Activated T-helper 9 cell treated with anti-CD3 and anti-CD28 coated beads, Interleukin-2, amount 50 U/mL, for 16 hours (primary cell): ENCODE data around the gene PLEKHD1.
"Not testable (repeated sequence)": the region's sequence is repeated elsewhere in the genome, so short reads cannot be mapped to it uniquely, and the experiment has no call there.

Source experiments
- DNase-seq: peaks from one replicate; pipeline ENCODE4 v3.0.0-alpha.2; 2020; ENCODE audit warnings: low read depth

The PLEKHD1 gene

DNA sequence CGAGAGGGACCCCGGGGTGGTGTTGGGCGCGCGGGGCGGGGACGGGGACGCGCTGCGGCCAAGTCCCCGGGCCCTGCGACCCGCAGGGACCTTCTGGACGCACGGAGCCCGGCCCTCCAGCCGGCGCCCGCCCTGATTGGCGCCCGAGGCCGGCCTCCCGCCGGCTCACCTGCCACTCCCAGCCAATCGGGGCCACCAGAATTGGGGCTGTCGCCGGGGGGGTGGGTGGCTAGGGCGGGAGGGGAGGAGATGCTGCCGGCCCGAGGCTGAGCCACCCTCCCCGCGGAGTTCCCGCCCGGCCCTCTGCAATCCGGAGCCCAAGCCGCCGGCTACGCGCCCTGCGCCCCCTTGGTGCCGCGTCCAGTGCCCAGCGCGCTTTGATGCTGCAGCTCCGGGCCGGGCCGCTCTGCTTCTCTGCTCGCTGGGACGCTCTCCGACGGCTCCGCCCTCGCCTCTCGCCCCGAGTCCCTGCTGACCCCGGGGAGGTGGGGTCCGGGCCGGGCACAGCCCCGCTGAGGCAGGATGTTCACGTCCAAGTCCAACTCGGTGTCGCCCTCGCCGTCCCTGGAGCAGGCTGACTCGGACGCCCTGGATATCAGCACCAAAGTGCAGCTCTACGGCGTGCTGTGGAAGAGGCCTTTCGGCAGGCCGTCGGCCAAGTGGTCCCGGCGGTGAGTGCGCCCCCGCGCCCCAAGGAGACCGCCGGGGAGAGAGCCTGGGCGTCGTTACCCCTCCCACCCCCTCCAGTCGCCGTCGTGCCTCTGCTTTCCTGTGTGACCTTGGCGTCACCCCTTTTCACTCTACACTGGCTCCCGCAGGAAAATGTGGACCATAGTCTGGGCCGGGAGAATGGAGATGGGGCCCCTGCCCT lies at the start of gene PLEKHD1:
PLEKHD1 (plus strand) TSS at position 285 of the 871 bp plus-strand sequence; CDS start at position 523, 238 bp downstream.
- no peak for DNase-seq

GRCh38 chr14:69439521-69440270 lies 44.8 kb upstream of the PLEKHD1 start:
- no peak for DNase-seq

DNA sequence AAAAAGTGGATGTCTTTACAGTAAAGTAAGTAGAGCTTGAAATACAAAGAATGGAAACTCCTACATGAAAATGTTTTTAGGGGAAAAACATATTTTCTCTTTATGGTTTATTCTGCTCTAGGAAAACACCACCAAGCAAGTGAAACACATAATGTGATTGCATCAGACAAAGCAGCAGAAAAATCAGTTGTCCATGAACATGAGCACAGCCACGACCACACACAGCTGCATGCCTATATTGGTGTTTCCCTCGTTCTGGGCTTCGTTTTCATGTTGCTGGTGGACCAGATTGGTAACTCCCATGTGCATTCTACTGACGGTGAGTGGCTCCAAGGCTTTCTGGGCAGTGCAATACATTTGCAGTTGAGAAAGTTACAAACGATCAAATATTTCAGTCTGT lies 42.6 kb upstream of the PLEKHD1 start:
- DNase-seq, result no peak

DNA sequence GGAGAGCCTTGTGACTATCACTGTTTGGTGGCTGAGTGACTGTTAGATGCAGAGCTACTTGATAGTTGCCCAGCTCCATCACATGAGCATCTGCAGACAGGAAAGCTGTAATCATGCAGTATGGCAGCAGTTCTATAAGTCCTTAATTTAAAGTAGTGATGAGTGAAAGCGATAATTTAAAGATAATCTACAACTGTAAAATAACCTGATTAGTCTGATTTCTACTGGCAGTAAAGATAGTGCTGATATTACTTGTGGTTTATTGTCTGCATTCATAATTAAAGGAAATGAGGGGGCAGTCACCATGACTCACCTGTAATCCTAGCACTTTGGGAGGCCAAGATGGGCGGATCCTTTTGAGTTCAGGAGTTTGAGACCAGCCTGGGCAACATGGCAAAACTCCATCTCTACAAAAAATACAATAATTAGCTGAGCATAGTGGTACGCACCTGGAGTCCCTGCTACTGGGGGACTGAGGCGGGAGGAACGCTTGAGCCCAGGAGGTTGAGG lies 41.2 kb upstream of the PLEKHD1 start:
- DNase-seq, result no peak

DNA sequence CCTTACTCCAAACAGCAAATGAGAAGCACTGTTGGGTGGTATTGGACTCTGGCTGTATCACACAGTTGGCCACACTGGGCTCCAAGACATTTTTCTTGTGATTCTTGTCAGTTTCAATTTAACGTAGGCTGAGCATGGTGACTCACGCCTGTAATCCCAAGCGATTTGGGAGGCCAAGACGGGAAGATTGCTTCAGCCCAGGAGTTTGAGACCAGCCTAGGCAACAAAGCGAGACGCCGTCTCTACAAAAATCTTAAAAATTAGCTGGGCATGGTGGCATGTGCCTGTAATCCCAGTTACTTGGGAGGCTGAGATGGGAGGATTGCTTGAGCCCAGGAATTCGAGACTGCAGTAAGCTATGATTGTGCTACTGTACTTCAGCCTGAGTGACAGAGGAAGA lies 35.3 kb upstream of the PLEKHD1 start:
- DNase-seq, result no peak

DNA sequence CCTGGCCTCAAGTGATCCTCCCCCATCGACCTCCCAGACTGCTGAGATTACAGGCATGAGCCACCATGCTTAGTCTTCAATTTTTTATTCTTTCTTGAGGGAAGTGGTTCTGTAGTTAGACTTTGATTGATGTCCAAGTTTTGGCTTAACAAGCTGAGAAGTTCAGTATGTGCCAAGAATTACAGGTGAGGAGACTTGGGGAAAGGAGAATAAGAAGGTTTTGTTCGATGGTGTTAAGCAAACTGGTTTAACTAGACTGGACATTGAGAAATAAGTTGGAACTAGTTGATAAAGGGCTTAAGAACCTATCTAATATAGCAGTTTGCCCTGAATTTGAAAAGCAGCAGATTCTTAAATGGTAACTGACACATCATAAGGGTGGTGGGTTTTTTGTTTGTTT lies 32.6 kb upstream of the PLEKHD1 start:
- no peak for DNase-seq

DNA sequence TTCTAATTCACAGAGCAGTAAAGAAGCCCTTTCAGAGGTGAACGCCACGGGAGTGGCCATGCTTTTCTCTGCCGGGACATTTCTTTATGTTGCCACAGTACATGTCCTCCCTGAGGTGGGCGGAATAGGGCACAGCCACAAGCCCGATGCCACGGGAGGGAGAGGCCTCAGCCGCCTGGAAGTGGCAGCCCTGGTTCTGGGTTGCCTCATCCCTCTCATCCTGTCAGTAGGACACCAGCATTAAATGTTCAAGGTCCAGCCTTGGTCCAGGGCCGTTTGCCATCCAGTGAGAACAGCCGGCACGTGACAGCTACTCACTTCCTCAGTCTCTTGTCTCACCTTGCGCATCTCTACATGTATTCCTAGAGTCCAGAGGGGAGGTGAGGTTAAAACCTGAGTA lies 26.2 kb upstream of the PLEKHD1 start:
- no peak for DNase-seq

DNA sequence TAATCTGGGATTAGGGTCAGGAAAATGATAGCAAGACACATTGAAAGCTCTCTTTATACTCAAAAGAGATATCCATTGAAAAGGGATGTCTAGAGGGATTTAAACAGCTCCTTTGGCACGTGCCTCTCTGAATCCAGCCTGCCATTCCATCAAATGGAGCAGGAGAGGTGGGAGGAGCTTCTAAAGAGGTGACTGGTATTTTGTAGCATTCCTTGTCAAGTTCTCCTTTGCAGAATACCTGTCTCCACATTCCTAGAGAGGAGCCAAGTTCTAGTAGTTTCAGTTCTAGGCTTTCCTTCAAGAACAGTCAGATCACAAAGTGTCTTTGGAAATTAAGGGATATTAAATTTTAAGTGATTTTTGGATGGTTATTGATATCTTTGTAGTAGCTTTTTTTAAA lies 25.4 kb upstream of the PLEKHD1 start:
- DNase-seq, result no peak

- peak; percentile 6 for DNase-seq
Observed at GRCh38 chr14:69460093-69460701, 24.3 kb upstream of the PLEKHD1 start.

- DNase-seq, result no peak
Observed at GRCh38 chr14:69464379-69464778, 20.1 kb upstream of the PLEKHD1 start.

DNA sequence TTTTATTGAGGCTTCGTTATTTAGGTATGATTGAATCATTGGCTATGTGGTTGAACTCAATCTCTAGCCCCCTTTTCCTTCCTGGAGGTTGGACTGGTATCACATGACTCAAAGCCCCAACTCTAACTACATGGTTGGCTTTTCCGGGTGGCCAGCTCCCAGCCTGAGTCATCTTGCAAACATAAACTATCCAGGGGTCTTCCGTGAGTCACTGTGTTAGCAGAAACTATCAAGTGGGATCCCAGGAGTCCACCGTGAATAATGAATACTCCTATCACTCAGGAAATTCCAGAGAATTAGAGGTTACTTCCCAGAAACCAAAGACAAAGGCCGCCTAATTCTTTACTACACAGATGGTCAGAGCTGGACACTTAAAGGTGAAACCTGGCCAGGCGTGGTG lies 19.7 kb upstream of the PLEKHD1 start:
- DNase-seq, result no peak

DNA sequence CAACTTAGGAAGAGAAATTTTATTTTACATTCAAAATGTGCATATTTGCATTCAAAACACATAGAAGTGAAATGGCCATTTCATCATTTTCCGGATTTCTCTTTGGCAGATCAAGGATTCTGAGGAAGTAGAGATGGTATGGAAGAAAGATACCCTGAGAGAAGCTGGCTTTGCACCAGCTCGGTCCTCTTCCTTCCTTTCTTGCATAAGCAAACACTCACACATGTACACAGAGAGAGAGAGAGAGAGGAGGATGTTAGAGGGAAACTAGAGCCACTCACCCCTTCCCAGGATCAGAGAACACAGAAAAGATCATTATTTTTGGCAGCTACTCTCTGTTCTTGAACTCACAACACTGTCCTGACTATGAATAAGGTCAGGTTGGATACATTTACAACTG lies 15.6 kb upstream of the PLEKHD1 start:
- no peak for DNase-seq

DNA sequence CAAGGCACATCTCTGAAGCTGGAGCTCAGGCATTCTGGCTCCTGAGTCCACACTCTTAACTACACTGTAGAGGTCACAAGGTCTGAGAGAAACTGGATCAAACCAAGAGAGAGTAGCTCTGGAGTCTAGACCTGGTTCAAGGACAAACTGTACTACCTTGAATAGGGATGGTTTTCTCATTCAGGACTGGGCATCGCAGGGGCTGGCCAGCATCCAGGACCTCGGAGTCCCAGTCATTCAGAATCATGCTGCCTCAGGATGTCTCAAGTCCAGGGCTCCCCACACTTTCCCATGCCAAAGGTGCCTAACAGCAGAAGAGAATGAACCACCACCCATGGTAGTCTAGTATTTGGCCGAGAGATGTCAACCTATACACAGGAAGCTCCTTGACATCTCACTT lies 13.1 kb upstream of the PLEKHD1 start:
- no peak for DNase-seq

DNA sequence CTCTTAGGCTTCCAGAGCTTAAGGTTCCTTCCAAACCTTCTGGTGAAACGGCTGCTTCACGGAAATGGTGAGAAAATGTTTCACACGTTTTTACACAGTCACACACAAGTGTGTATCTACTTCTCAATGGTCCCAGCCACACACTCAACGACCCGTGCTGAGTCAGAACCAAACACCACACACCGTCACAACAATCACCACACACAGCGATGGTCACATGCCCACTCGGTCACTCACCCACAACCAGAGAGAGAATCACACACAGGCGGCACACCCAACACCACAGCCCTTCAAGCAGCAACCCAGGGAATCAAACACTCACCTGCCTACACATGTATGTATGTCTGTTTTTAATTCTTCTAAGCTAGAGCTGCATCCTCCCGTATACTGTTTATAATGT lies 12.6 kb upstream of the PLEKHD1 start:
- DNase-seq, result no peak

DNA sequence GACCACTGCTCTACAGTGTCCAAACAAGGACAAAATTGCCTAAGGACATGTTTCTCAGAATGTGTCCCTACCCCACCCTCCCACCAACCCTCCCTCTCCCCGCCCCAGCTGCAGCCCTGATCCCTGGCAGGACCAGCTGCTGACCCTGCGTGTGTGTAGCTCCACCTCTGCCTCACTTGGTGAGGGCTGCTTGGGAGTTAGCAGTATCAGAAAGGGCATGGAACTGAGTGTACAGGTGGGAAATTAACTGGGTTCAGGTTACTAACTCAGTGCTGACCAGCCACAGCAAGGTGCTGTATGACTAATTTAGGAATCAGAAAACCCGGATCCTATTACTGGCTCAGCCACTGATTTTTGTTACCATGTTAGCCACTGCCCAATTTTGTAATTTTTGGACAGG lies 11.3 kb upstream of the PLEKHD1 start:
- no peak for DNase-seq

- DNase-seq, result no peak
Observed at GRCh38 chr14:69473946-69474345, 10.6 kb upstream of the PLEKHD1 start.

DNA sequence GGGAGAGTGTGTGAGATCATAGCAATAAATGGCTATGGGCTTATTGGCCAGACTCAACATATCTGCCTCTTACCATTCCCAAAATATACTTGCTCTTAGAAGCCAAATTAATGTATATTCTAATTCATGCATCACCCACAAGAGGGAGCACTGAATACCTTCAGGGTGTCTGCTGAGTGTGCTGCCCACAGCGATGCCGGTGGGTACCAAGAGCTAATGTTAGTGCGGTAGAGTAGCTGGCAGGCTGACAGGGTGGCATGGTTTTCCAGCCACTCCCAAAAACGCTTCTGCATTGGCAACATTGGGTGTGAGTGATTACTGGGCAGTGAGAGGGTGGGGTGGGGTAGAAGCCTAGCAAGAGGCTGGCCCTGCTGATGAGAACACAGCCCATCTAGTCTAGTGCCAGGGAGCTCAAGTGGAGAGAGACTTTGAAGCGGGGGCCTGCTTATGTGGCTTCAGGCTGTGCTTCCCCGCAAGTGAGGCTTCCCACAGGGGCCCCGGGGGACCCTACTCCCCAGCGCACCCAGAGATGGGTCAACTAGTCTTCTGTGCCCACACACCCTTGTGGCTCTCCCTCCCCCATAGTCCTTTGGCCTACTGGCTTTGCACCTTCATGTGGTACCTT lies 9.2 kb upstream of the PLEKHD1 start:
- no peak for DNase-seq

DNA sequence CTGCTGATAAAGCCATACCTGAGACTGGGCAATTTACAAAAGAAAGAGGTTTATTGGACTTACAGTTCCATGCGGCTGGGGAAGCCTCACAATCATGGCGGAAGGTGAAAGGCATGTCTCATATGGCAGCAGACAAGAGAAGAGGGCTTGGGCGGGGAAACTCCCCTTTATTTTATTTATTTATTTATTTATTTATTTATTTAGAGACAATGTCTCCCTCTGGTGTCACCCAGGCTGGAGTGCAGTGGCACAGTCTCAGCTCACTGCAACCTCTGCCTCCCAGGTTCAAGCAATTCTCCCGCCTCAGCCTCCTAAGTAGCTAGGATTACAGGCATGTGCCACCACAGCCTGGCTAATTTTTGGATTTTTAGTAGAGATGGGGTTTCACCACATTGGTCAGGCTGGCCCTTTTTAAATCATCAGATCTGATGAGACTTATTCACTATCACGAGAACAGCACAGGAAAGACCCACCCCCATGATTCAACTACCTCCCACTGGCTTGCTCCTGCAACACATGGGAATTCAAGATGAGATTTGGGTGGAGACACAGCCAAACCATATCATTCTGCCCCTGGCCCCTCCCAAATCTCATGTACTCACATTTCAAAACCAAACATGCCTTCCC lies 7.6 kb upstream of the PLEKHD1 start:
- not testable (repeated sequence) for DNase-seq

GRCh38 chr14:69478055-69478454 lies 6.5 kb upstream of the PLEKHD1 start:
- not testable (repeated sequence) for DNase-seq

DNA sequence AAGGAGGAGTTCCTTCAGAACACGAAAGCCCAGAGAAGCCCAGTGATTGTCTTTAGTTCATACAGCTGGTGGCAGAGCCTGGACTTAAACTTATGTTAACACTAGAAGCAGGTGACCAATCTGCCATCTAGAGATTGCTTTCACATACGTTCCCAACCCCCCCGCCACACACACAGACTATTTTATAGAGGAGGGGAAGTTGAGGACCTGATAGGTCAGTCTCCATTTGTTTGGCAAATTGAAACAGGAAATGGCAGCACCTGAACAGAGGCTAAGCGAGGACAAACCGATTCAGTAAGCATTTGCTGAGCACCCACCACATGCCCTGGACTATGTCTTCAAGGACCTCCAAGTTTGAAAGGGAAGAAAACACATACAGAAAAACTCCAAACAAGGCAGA lies 4.8 kb upstream of the PLEKHD1 start:
- DNase-seq, result no peak

DNA sequence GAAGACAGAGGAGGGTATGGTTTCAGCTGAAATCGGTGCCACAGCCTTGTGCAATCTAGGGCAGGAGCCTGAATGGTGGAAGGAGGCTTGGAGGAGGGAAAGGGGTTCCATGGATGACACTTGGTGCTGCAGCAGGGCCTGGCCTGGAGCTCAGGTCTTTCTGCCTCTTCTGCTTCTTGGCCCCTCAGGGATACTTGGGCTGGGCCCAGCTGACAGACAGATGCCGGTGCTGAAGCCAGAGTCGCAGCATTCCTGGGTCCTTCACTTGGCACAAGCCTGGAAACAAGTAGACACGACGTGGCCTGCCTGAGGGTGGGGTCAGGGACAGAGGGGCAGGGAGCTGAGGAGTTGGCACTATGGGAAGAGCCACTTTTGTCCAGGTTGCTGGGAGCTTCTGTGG lies 4.4 kb upstream of the PLEKHD1 start:
- no peak for DNase-seq
